Measurements from ENCODE around the gene ZNF416.

Gene ZNF416

DNA sequence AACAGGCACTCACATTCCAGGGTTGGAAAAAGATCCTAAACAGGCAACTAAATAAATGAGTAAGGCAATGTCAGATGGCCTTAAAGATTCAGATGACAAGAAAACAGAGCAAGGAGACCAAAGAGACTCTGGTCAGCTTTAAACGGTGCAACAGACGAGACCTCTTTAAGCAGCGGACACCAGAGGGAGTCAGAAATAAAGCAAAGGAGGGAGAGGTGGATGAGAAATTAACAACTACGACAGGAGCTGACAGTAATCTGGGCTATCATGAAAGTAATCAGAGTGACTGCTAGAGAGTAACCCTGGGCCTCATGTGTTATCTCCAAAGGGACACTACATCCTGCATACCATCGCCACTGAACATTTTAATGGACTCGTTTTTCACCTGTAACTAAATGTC is 20.2 kb downstream of the ZNF416 start:
- no peak for DNase-seq

GRCh38 chr19:57557659-57558058 is 21.1 kb downstream of the ZNF416 start:
- DNase-seq = no peak

DNA sequence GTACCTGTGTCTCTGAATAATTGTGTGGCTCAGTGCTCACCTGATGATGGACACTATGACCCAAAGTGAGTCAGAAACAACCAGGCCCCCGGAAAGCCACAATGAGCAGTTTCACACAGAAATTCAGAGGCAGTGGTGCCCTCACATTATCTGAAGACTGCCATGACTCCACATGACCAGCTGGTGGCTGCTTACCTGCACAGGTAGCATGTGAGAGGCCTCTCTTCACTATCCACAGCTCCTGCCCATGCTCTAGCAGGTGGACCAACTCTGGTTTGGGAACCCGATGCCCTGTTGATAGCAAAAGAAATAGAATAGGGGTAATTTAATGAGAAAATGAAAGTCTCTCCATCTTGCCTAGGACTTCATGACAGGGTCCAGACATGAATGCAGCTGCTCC is 26.3 kb downstream of the ZNF416 start:
- no peak for DNase-seq

- DNase-seq = no peak
Measured at GRCh38 chr19:57546513-57546912, 32.2 kb downstream of the ZNF416 start.

DNA sequence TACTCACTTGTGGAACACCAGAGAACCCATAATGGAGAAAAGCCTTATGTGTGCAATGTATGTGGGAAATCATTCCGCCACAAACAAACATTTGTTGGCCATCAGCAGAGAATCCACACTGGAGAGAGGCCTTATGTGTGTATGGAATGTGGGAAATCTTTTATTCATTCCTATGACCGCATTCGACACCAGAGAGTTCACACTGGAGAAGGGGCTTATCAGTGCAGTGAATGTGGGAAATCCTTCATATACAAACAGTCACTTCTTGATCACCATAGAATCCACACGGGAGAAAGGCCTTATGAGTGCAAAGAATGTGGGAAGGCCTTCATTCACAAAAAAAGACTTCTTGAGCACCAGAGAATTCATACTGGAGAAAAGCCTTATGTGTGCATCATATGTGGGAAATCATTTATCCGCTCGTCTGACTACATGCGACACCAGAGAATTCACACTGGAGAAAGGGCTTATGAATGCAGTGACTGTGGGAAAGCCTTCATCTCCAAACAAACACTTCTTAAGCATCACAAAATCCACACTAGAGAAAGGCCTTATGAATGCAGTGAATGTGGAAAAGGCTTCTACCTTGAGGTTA is 40.7 kb downstream of the ZNF416 start:
- DNase-seq = no peak

DNA sequence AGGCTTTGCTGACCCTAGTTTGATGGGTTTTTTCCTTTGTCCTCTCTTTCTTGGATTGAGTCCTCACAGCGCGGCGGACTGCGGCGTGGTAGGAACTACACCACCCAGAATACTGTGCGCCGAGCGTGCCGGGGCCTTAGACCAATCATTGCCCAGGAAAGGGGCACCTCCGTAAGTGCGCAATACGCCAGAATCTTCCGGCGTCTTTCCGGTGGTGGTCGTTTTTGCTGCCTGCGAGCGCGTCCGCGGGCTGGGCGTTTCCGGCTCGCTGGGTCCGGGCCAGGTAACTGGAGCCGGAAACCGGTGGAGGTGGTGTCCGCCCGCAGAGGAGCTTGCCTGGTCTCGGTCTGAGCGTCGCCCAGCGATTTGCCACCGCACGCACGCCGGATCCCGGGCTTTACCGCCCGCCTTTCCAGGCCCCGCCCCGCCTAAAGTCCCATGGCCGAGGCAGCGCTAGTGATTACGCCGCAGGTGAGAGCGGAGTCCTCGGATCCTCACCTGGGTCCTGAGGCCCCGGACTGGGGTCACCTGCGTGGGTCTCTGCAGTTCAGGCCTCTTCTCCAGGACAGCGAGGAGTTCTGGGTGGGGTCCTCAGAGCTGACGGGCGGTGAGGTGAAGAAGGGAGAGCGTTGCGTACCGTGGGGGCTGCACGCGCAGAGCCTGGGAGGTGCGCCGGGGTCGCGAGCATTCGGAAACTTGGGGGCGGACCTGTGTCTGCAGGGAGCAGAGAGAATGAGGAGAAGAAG is 51.4 kb downstream of the ZNF416 start, which contains the start of gene ZNF549:
ZNF549 (plus strand) TSS at position 221 of the 746 bp plus-strand sequence; CDS start at position 439, 218 bp downstream.
- DNase-seq = peak; percentile 97
